GM21619 (cell line): Measurements from ENCODE around the gene TGFB1I1.
"Not testable (repeated sequence)": the region's sequence is repeated elsewhere in the genome, so short reads cannot be mapped to it uniquely, and the experiment has no call there.

Experiments used
- ATAC-seq: cut with Tn5 transposase; IDR thresholded peaks from one replicate; pipeline ENCODE4 v1.9.1; 2021; ENCODE audit not compliant: unreplicated experiment

TGFB1I1 gene

DNA sequence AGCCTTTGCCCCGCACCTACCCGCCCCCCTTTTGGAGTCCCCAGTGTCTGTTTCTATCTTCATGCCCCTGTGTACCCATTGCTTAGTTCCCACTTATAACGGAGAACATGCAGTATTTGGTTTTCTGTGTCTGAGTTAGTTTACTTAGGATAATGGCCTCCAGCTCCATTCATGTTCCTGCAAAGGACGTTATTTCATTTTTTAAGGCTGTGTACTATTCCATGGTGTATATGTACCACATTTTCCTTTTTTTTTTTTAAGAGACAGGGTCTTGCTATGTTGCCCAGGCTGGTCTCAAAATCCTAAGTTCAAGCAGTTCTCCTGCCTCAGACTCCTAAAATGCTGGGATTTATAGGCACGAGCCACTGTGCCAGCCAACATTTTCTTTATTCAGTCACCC is 4.1 kb upstream of the TGFB1I1 start:
- ATAC-seq = no peak

DNA sequence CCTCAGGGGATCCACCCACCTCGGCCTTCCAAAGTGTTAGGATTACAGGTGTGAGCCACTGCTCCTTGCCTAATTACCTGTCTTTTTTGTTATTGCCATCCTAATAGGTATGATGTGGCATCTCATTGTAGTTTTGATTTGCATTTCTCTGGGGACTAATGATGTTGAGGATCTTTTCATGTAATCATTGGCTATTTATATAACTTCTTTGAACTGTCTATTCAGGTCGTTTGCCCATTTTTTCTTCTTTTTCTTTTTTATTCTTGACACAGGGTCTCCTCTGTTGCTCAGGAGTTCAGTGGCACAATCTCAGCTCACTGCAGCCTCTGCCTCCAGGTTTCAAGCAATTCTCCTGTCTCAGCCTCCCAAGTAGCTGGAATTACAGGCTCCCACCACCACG is 1.3 kb upstream of the TGFB1I1 start:
- no peak for ATAC-seq

DNA sequence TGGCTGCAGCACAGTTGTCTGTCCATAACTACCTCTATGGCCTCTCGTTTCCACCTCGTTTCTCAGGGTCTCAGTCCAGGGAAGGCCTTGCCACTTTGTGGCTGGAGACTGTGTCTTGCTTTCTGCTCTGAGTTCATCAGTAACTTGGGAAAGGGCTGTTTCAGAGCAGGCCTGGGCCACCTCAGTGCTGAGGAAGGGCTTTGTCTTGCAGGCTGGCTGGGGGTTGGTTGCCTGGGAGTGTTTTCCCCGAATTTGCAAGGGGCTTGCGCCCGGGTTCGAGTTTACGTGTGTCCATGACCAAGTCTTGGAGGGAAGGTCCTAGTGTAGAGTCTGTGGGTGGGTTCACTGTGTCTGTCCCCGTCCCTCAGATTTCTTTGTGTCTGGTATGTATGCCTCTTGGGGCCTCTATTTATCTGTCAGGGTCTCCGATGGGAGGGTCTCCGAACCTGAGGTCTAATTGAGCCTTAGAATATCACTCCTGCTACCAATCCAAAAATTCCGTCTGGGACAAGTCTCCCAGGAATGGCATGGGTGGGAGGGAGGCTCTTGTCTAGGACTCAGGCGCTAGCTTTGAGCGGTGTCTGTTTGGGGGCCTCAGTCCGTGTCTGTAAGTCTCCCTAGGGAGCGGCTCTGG is 594 bp upstream of the TGFB1I1 start:
- no peak for ATAC-seq

GRCh38 chr16:31472709-31473203 is 804 bp downstream of the TGFB1I1 start:
- ATAC-seq = no peak

- no peak for ATAC-seq
Observed at GRCh38 chr16:31473264-31473984, 1.5 kb downstream of the TGFB1I1 start.

DNA sequence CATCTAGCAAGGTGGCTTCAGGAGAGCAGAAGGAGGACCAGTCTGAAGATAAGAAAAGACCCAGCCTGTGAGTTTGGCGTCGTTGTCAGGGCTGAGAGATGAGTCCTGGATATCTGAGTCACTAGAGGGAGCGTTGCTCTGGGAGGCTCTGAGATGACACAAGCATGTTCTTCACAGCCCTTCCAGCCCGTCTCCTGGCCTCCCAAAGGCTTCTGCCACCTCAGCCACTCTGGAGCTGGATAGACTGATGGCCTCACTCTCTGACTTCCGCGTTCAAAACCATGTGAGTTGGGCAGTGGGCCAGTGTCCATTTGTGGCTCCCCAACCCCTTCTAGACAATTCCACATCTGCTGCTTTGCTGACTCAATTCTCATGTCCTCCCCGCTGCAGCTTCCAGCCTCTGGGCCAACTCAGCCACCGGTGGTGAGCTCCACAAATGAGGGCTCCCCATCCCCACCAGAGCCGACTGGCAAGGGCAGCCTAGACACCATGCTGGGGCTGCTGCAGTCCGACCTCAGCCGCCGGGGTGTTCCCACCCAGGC is 2.3 kb downstream of the TGFB1I1 start:
- no peak for ATAC-seq

GRCh38 chr16:31474773-31475738 is 3.1 kb downstream of the TGFB1I1 start:
- ATAC-seq = no peak

GRCh38 chr16:31475946-31476302 is 4.0 kb downstream of the TGFB1I1 start:
- no peak for ATAC-seq

DNA sequence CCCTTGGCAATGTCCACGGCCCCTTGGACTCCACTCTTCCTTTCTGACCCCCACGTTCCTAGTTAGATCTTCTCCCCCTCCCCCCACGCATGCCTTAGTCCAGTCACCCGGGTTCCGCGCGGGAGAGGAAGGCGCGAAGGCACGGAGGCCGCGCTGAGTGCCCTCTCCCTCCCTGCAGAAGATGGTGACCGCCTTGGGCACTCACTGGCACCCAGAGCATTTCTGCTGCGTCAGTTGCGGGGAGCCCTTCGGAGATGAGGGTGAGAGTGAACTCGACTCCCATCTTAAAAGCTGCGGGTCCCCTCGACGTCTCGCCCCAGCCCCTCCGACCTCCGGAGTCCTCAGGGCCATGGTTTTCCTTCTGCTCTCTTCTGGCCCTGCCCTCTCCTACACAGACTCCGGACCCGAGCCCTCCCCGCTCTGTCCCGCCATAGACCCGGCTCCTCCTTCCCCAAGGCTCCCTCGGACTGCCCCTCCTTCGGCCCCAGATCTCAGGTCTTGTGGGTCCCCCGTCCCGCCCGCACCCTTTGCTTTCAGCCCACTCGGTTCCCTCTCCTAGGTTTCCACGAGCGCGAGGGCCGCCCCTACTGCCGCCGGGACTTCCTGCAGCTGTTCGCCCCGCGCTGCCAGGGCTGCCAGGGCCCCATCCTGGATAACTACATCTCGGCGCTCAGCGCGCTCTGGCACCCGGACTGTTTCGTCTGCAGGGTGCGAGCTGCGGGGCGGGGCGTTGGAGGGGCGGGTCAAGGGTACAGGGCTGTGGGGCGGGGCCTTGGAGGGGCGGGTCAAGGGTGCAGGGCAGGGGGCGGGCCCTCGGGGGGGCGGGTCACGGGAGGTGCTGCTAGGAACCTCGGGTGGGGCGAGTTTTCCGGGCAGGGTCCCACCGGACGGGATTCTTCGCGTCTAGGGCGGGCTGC is 4.6 kb downstream of the TGFB1I1 start:
- peak; percentile 55 for ATAC-seq

DNA sequence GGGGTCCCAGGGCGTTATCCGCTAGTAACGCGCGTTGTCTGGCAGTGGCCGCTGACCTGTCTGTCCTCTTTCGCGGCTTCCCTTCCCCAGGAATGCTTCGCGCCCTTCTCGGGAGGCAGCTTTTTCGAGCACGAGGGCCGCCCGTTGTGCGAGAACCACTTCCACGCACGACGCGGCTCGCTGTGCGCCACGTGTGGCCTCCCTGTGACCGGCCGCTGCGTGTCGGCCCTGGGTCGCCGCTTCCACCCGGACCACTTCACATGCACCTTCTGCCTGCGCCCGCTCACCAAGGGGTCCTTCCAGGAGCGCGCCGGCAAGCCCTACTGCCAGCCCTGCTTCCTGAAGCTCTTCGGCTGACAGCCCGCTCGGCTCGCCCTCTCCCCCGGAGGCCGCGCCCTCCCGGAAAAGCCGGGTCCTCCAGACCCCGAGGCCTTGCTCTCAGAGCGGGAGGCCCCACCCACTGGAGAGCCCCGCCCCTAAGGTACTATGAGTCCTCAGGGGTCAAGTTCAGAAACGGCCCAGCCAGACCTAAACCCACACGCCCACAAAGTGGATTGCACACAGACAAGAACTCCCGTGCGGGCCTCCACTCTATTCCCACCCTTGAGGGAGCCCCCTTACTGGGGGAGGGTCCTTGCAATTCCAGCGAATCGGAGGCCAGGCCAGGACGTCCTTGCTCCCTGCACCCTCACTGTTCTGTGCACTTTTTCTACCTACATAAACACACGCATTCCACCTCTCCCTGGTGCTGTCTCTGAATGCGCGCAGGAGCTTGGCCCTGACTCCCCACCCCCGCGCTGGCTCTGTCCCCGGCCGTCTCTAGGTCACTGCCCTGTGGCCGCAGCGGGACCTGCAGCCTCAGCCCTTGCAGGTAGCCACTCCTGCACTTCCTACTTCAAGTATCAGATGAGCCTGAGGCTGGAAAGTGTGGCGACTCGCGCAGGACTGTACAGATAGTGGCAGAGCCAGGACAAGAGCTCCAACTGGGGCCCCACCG is 5.6 kb downstream of the TGFB1I1 start:
- ATAC-seq = peak; percentile 31

DNA sequence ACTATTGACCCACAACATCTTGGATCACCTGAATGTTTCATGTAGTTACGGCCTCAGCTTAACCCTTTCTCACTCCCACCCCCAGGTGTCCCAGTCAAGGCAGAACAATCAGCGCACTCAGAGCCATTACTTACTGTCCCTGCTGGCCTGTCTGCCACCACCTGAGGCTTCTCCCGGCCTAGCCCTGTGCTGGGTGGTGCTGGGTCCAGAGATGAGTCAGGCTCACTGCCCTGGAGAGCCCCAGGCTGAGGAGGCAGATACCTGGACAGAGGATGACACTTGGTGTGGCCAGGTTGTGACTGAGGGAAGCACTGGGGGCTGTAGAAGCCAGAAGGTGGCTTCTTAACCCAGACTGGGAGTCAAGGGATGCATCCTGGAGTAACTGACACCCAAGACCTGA is 7.0 kb downstream of the TGFB1I1 start:
- ATAC-seq = no peak

DNA sequence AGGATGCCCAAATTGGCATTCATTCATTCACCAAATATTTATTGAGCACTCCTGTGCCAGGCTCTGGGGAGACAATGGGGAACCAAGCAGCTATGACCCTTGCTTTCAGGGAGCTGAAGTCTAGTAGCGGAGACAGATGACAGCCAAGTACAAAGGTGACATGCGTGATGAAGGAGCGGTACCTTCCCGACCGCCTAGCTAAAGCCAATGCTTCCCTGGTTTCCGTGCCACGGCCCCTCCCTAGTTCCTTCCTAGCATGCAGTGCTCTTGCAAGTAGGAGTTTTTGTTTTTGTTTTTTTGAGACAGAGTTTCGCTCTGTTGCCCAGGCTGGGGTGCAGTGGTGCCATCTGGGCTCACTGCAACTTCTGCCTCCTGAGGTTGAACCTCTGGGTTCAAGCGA is 7.8 kb downstream of the TGFB1I1 start:
- no peak for ATAC-seq

GRCh38 chr16:31480851-31481536 is 9.0 kb downstream of the TGFB1I1 start:
- ATAC-seq = no peak

DNA sequence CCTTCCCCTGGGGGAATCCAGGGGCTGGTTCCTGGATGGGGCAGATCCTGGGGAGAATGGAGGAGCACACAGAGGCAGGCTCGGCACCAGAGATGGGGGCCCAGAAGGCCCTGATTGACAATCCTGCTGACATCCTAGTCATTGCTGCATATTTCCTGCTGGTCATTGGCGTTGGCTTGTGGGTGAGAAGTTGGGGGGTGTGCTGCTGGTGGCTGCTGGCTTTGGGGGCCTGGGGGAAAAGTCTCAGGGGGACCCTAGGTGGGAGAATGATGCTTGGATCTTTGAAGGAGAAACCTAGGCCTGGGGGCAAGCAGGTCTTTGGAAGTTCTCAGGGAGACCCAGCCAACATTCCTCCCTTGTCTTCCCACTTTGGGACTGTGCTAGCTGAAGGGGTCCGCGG is 11.1 kb downstream of the TGFB1I1 start, which contains the start of gene SLC5A2:
SLC5A2 (plus strand) TSS at position 43 of the 400 bp plus-strand sequence; CDS start at position 57, 14 bp downstream.
- ATAC-seq = no peak

DNA sequence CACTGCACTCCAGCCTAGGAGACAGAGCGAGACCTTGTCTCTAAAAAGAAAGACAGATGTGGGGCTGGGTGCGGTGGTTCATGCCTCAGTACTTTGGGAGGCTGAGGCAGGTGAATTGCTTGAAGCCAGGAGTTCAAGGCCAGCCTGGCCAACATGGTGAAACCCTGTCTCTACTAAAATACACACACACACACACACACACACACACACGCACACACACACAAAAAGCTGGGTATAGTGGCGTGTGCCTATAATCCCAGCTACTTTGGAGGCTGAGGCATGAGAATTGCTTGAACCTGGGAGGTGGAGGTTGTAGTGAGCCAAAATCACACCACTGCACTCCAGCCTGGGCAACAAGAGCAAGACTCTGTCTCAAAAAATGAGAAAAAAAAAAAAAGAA is 12.1 kb downstream of the TGFB1I1 start:
- not testable (repeated sequence) for ATAC-seq

DNA sequence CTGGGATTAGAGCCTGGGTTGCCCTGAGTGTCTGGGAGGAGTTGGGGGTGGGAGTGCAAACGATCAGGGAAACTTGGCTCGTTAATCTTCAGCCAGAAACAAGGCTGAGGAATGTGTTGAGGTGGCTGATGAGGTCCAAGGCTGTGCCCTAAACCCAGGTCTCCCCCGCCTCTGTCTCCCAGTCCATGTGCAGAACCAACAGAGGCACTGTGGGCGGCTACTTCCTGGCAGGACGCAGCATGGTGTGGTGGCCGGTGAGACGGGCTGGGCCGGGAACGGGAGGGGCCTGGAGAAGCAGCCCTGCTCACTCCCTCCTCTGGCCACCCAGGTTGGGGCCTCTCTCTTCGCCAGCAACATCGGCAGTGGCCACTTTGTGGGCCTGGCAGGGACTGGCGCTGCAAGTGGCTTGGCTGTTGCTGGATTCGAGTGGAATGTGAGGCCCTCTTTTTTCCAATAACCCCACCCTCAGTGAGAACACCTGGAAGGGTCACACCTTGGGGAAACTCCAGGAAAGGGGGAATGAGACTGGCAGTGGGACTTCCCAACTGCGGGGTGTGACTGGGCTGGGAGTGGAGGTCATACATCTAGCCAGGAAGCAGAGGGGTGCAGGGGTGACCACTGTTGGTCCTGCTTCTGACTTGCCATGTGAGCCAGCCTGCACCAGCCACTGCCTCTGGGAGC is 12.7 kb downstream of the TGFB1I1 start:
- no peak for ATAC-seq

GRCh38 chr16:31485571-31485970 is 13.6 kb downstream of the TGFB1I1 start:
- no peak for ATAC-seq

DNA sequence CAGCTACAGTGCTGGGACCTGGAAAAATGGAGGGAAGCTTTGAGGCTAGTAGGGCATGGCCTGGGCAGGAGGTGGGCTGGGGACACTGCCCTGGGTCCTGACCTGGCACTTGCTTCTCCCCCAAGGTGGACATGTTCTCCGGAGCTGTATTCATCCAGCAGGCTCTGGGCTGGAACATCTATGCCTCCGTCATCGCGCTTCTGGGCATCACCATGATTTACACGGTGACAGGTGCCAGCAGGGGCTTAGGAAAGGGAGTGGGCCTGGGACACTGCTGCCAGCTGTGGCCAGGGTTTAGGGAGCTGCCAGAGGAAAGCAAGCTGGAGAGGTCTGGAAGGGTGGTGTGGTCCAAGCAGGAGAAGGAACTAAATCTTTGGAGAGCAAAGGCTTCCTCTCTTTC is 14.1 kb downstream of the TGFB1I1 start:
- no peak for ATAC-seq
